OCI-LY3 (cell line): ENCODE results near the gene RUFY1.
"Not testable (repeated sequence)": the region's sequence is repeated elsewhere in the genome, so short reads cannot be mapped to it uniquely, and the experiment has no call there.

Experiments
- CTCF ChIP-seq: fragments of 200-600, 300-600 bp; sonication (generic); IDR thresholded peaks from 2 replicates; pipeline ENCODE4 v1.5.1; 2014; ENCODE audit warnings: antibody characterized with exemption, low read length, low read depth
- EZH2phosphoT487 ChIP-seq: fragments of 200-600 bp; shearing (Covaris generic); IDR thresholded peaks from 2 replicates; pipeline ENCODE4 v1.6.1; 2018; ENCODE audit warnings: antibody characterized with exemption, mixed run types, low read depth

- TF ChIP-seq CTCF, EZH2phosphoT487: not testable (repeated sequence)
These were observed 92.3 kb downstream of the RUFY1 start for GRCh38 chr5:179642626-179643025.
